HepG2 (cell line): ENCODE data around the gene PSMB3. TPM values are rescaled to one million over a fixed set of nuclear protein-coding genes. Genes with fewer than 3 reads are reported as not detected.

ENCODE experiments used
- ATAC-seq: fragments of 200-7000 bp; cut with Tn5 transposase; 3 replicates; pipeline ENCODE4 v1.9.1; 2020; ENCODE audit warnings: mild to moderate bottlenecking, moderate library complexity
- BruUV-seq: library from RNA; stranded (reverse); fragments of 400-500 nt; replicated peaks from 2 replicates; lab custom pipeline; 2021; lab: Mats Ljungman, UMichigan
- CTCF ChIA-PET: fragments of 300-600 bp; formaldehyde crosslinking; extraction: SDS; loops from one replicate; lab custom pipeline; 2021; ENCODE audit warnings: low total read pairs, inconsistent platforms, low intra/inter-chr PET ratio; lab: Yijun Ruan, JAX
- POLR2A ChIA-PET: fragments of 350-600 bp; sonication (Branson Sonifier 250); formaldehyde crosslinking; loops from one replicate; lab custom pipeline; 2020; ENCODE audit warnings: antibody characterized with exemption, inconsistent platforms; lab: Yijun Ruan, JAX
- DNase-seq: peaks from one replicate; pipeline ENCODE4 v3.0.0-alpha.2; 2015; ENCODE audit warnings: low spot score
- FAIRE-seq: peaks from 3 replicates; lab custom pipeline; 2011; peaks lifted over from hg19 to GRCh38; lab: Jason Lieb, UNC
- H2AFZ ChIP-seq: one replicate; pipeline ENCODE4 v1.6.1; 2011; ENCODE audit warnings: low read length, inconsistent platforms
- H3K27ac ChIP-seq: fragments of 300-600 bp; 3 replicates; pipeline ENCODE4 v1.8.0; 2011; ENCODE audit warnings: mixed run types, mild to moderate bottlenecking, mixed read lengths, low read length, inconsistent platforms; ENCODE audit not compliant: insufficient read depth; ENCODE audit errors: extremely low read length
- H3K27me3 ChIP-seq, 2 experiments: fragments of 200-600 bp in 1 of 2; 2 replicates in 1 of 2; 3 replicates in 1 of 2; pipeline versions ENCODE4 v1.6.0 to v1.8.0; 2011; ENCODE audit warnings: low read length in 2 of 2, mild to moderate bottlenecking in 2 of 2, moderate library complexity in 2 of 2, inconsistent platforms in 1 of 2; ENCODE audit not compliant: insufficient read depth in 2 of 2, control insufficient read depth in 1 of 2
- H3K36me3 ChIP-seq, 2 experiments: fragments of 200-600 bp in 1 of 2; replicated peaks in 1 of 2; 2 replicates in 1 of 2; 3 replicates in 1 of 2; pipeline versions ENCODE4 v1.5.1 to v1.8.0; 2011; ENCODE audit warnings: low read length in 2 of 2, inconsistent platforms in 1 of 2; ENCODE audit not compliant: insufficient read depth in 2 of 2, control insufficient read depth in 1 of 2
- H3K4me1 ChIP-seq: 2 replicates; pipeline ENCODE4 v1.5.1; 2012; ENCODE audit warnings: low read length, inconsistent platforms; ENCODE audit not compliant: insufficient read depth
- H3K4me2 ChIP-seq: 2 replicates; pipeline ENCODE4 v1.6.0; 2011; ENCODE audit warnings: low read depth, low read length, inconsistent platforms
- H3K4me3 ChIP-seq, 3 experiments: fragments of 200-600 bp in 1 of 3; sonication (generic), shearing (Covaris generic) in 1 of 3; replicated peaks in 1 of 3; 2 replicates each; pipeline ENCODE4 v1.5.1; 2011 to 2016; ENCODE audit warnings: low read length in 3 of 3, inconsistent platforms in 2 of 3, low read depth in 2 of 3, mild to moderate bottlenecking in 2 of 3, control low read depth in 1 of 3, mixed read lengths in 1 of 3; ENCODE audit not compliant: insufficient read depth in 1 of 3
- H3K79me2 ChIP-seq: one replicate; pipeline ENCODE4 v1.6.1; 2011; ENCODE audit warnings: low read length, inconsistent platforms; ENCODE audit not compliant: insufficient read depth
- H3K9ac ChIP-seq: 2 replicates; pipeline ENCODE4 v1.6.0; 2011; ENCODE audit warnings: mild to moderate bottlenecking, low read depth, low read length, inconsistent platforms; ENCODE audit not compliant: insufficient read depth
- H3K9me3 ChIP-seq: 2 replicates; pipeline ENCODE4 v1.5.1; 2012; ENCODE audit warnings: mild to moderate bottlenecking, low read length
- H4K20me1 ChIP-seq: 2 replicates; pipeline ENCODE4 v1.6.0; 2011; ENCODE audit warnings: inconsistent platforms, mild to moderate bottlenecking, low read length, moderate library complexity; ENCODE audit not compliant: insufficient read depth
- AGO2 ChIP-seq: fragments of 200-400 bp; formaldehyde crosslinking; optimal IDR thresholded peaks from 2 replicates; pipeline ENCODE3; 2017; ENCODE audit warnings: mild to moderate bottlenecking, low read depth, low read length, moderate library complexity
- BCL3 ChIP-seq: sonication (generic); formaldehyde crosslinking; IDR thresholded peaks from 2 replicates; pipeline ENCODE4 v1.5.1; 2020; ENCODE audit warnings: mild to moderate bottlenecking, missing genetic modification reagents, moderate library complexity
- FOXA3 ChIP-seq: IDR thresholded peaks from 2 replicates; pipeline ENCODE4 v1.6.1; 2016; ENCODE audit warnings: missing genetic modification reagents, missing compliant biosample characterization
- MTF1 ChIP-seq: sonication (generic); formaldehyde crosslinking; IDR thresholded peaks from 2 replicates; pipeline ENCODE4 v1.5.0; 2020; ENCODE audit warnings: missing genetic modification reagents
- U2AF2 ChIP-seq: fragments of 200-400 bp; formaldehyde crosslinking; IDR thresholded peaks from 2 replicates; pipeline ENCODE4 v1.6.1; 2017; ENCODE audit warnings: low read depth, mild to moderate bottlenecking, low read length
- ZBTB42 ChIP-seq: sonication (generic); formaldehyde crosslinking; IDR thresholded peaks from 2 replicates; pipeline ENCODE4 v1.5.0; 2020; ENCODE audit warnings: mild to moderate bottlenecking, missing genetic modification reagents
- ZBTB46 ChIP-seq: sonication (generic); formaldehyde crosslinking; IDR thresholded peaks from 2 replicates; pipeline ENCODE4 v1.4.0; 2020; ENCODE audit warnings: mild to moderate bottlenecking, missing genetic modification reagents, borderline replicate concordance
- WGBS: methylation state at CpG from one replicate; pipeline ENCODE4 v1.1.6; 2017; ENCODE audit warnings: low lambda C conversion rate; 5-methylcytosine and 5-hydroxymethylcytosine counted together
- in situ Hi-C: cut with HindIII; loops from 2 replicates; pipeline ENCODE4 v1.10.0; 2017; ENCODE audit warnings: low pct_unique_long_range_greater_than_20kb; ENCODE audit not compliant: extremely low pct_ligation_motif_present
- intact Hi-C: fragments of 100-400 bp; cut with micrococcal nuclease; formaldehyde crosslinking; loops from one replicate; pipeline ENCODE4 v1.10.0; 2022; ENCODE audit not compliant: unreplicated experiment
- polyA plus RNA-seq, 8 experiments: library from polyadenylated mRNA; depleted of rRNA in 3 of 8; stranded (reverse) in 7 of 8; unstranded in 1 of 8; fragments of >200 nt; fragmentation: Illumina TruSeq in 4 of 8; extraction: Trizol in 4 of 8; gene quantifications; 2 replicates each; pipeline versions ENCODE4 v1.2.1 to v1.2.3, GENCODE V29; 2011 to 2016; ENCODE audit warnings: low read depth in 4 of 8, missing spikeins in 1 of 8, mixed read lengths in 1 of 8; ENCODE audit not compliant: insufficient read depth in 1 of 8
- total RNA-seq, 5 experiments: library from RNA; depleted of rRNA; stranded (reverse); fragments of >200 nt; fragmentation: Illumina TruSeq; extraction: Trizol; gene quantifications; 2 replicates each; pipeline ENCODE4 v1.2.3, GENCODE V29; 2016; ENCODE audit warnings: low read depth in 1 of 5
- TF ChIP-seq, protein P1 (sequence below): sonication (generic); formaldehyde crosslinking; IDR thresholded peaks from 2 replicates; pipeline ENCODE4 v1.9.0; 2021; ENCODE audit warnings: missing genetic modification reagents, mild to moderate bottlenecking, borderline replicate concordance

PSMB3 gene
- total and polyA plus RNA-seq, 2 of the 13 experiments (the other 11 are each of a cell fraction or from before 2014, with no cell fraction given), result 366 to 517 TPM

DNA sequence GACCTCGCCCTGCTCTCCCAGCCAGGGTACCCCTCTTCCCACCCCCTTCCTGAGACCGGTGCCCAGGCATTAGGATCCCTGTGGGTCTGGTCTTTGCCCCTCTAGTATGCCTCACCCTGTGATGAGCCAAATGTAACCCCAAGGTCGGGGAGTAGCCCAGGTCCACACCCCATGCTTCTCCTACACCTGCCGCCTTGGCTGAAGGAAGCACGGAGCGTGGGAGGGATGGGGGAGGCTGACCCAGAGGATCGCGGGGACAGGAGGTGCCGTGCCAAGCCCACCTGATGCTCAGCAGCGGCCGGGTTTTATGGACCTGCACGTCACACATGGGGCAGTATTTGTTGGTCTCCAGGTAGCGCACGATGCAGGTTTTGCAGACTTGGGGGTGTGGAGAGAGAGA lies 13.2 kb upstream of the PSMB3 start:
- intact Hi-C loops, result no loop called here
- H3K27me3 ChIP-seq, result no peaks in the 10 kb centered on the region
- peaks cover 30 to 58% of the 10 kb centered on the region in 2 experiments for H3K36me3 ChIP-seq
- WGBS, result 93% methylated on average over 14 of the region's 14 CpGs
- no peak overlapping the region for H3K4me3 ChIP-seq
- H3K27ac ChIP-seq, result no peak overlapping the region
- H3K4me2 ChIP-seq, result no peak overlapping the region
- H3K4me1 ChIP-seq, result peaks cover 41% of the 10 kb centered on the region
- no peaks in the 10 kb centered on the region for H3K9me3 ChIP-seq
- ChIA-PET POLR2A (no interaction called here), CTCF (no interaction called here)
- BruUV-seq, result no TSS peak
- in situ Hi-C loops, result no loop called here
- no peak for FAIRE-seq
- H3K79me2 ChIP-seq, result peaks cover 47% of the 10 kb centered on the region
- DNase-seq, result no peak
- H3K9ac ChIP-seq, result no peak overlapping the region
- ATAC-seq, result no peak
- H4K20me1 ChIP-seq, result peaks cover 38% of the 10 kb centered on the region
- no peak overlapping the region for H2AFZ ChIP-seq
- no peak for TF ChIP-seq FOXA3 (CRISPR knock-in tag)
- no peak for TF ChIP-seq ZBTB46 (CRISPR knock-in tag)
- no peak for TF ChIP-seq U2AF2
- TF ChIP-seq, protein P1, sequence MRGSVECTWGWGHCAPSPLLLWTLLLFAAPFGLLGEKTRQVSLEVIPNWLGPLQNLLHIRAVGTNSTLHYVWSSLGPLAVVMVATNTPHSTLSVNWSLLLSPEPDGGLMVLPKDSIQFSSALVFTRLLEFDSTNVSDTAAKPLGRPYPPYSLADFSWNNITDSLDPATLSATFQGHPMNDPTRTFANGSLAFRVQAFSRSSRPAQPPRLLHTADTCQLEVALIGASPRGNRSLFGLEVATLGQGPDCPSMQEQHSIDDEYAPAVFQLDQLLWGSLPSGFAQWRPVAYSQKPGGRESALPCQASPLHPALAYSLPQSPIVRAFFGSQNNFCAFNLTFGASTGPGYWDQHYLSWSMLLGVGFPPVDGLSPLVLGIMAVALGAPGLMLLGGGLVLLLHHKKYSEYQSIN (CRISPR knock-in tag), result no peak
- TF ChIP-seq AGO2, result peak; percentile 12
- no peak for TF ChIP-seq ZBTB42
- TF ChIP-seq BCL3 (CRISPR knock-in tag), result no peak
- no peak for TF ChIP-seq MTF1
- TF ChIP-seq, all 625 proteins: peak for 1
